Effector memory CD8-positive, alpha-beta T cell (primary cell): ENCODE data around the gene HUS1.
"Not testable (repeated sequence)": the region's sequence is repeated elsewhere in the genome, so short reads cannot be mapped to it uniquely, and the experiment has no call there.

Source experiments
- ATAC-seq: fragments of 150-1000 bp; cut with Tn5 transposase; replicated peaks from 2 replicates; pipeline ENCODE4 v1.10.0; 2021; ENCODE audit warnings: mild to moderate bottlenecking, moderate library complexity
- DNase-seq, 3 experiments: peaks; one replicate each; pipeline ENCODE4 v3.0.0; 2021
- H3K27ac Mint-ChIP-seq, 2 donors: one replicate each; pipeline ENCODE4 v1.8.0; 2022; ENCODE audit warnings: mild to moderate bottlenecking in 2 of 2, mixed read lengths in 2 of 2, moderate library complexity in 2 of 2
- H3K27me3 Mint-ChIP-seq, 2 donors: one replicate each; pipeline ENCODE4 v1.8.0; 2022; ENCODE audit warnings: mixed read lengths in 2 of 2
- H3K36me3 Mint-ChIP-seq: one replicate; pipeline ENCODE4 v1.8.0; 2022; ENCODE audit warnings: mild to moderate bottlenecking, moderate library complexity, mixed read lengths; ENCODE audit not compliant: insufficient read depth
- H3K4me1 Mint-ChIP-seq, 2 donors: one replicate each; pipeline ENCODE4 v1.8.0; 2022; ENCODE audit warnings: low read depth in 2 of 2, mixed read lengths in 2 of 2
- H3K4me3 Mint-ChIP-seq, 2 donors: one replicate each; pipeline ENCODE4 v1.8.0; 2022; ENCODE audit warnings: mild to moderate bottlenecking in 2 of 2, mixed read lengths in 2 of 2, moderate library complexity in 2 of 2
- H3K9me3 Mint-ChIP-seq, 2 donors: one replicate each; pipeline ENCODE4 v1.8.0; 2022; ENCODE audit warnings: mixed read lengths in 2 of 2
- total RNA-seq, 9 experiments: gene quantifications; one replicate each; lab custom pipeline; 2026; lab: John Stamatoyannopoulos, UW

Gene HUS1
- total RNA-seq, result 28.6 to 52.7 (median 35.0) reads per million in 9 experiments

DNA sequence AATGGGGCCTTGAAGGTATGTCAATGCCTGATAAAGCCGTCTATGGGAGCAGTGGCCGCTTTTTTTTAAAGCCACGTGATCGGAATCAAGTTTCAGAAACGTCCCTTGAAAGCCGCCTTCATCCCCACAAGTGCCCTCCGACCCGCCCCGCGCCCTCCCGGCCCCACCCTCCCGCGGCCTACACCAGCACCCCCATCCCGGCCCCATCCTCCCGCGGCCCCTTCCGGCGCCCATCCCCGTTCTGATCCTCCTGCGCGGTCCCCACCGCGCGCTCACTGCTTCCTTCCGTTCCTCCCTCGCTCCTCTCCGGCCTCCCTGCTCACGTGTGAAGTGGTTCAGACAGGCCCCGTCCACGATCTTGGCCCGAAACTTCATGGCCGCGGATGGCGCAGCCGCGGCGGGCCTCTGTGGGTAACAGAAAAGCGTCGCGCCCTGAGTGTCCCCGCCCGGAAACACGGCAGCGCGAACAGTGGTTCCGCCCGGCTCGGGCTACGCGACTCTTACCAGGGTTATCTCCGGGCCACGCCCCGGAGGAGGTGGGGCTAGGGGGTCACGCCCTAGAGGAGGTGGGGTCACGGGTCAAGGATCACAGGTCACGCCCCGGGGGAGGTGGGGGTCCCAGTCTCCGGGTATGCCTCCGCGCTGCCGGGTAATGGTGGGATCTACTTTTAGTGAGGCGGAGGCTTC, at the start of gene HUS1:
Gene HUS1 (minus strand): TSS at position 471 of the 687 bp plus-strand sequence. CDS start 96 bp downstream, at position 375.
- Mint-ChIP-seq H3K27ac (peak within 1 kb of the TSS; percentile 98 to 99), H3K4me3 (peak within 1 kb of the TSS; percentile 86 to 95), H3K36me3 (peaks cover 45% of the 10 kb centered on the region), H3K4me1 (peaks cover 20 to 22% of the 10 kb centered on the region in 2 donors), H3K27me3 (no peaks in the 10 kb centered on the region), H3K9me3 (no peaks in the 10 kb centered on the region)
- peak; percentile 98 for ATAC-seq
- DNase-seq, result peak; percentile 88 to 96 (median 89)

DNA sequence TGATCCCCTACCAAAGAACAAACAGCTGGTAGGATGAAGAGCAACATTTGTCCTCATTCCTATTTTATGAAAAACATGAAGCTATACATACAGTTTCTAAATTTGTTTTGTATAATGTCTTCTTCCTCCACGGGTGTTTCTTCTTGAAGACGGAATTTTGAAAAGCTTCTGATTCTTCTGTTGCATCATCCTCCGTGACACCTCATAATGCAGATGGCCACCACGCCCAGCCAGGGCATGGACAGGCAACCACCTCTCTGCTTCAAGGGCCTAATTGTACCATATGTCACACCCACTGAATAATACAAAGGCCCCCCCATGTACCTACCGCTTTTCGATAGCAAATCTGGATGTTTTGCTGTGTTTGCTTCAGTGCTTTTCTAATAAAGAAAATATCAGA, 49.5 kb upstream of the HUS1 start, which contains the start of gene SUN3:
Gene SUN3 (minus strand): TSS at position 170 of the 400 bp plus-strand sequence. CDS start 169 bp downstream, at position 1.
- Mint-ChIP-seq H3K4me3 (no peak within 1 kb of the TSS), H3K36me3 (no peaks in the 10 kb centered on the region), H3K4me1 (no peaks in the 10 kb centered on the region), H3K27ac (no peak within 1 kb of the TSS), H3K9me3 (peaks cover 0 to 2% of the 10 kb centered on the region in 2 donors), H3K27me3 (peaks cover 21 to 29% of the 10 kb centered on the region in 2 donors)
- DNase-seq (no peak), ATAC-seq (no peak)

- no peak overlapping the region for H3K27ac Mint-ChIP-seq
- peaks cover 20% of the 10 kb centered on the region in 2 donors for H3K27me3 Mint-ChIP-seq
- H3K4me1 Mint-ChIP-seq, result no peaks in the 10 kb centered on the region
- H3K36me3 Mint-ChIP-seq, result no peaks in the 10 kb centered on the region
- peaks cover 4 to 8% of the 10 kb centered on the region in 2 donors for H3K9me3 Mint-ChIP-seq
- no peak for ATAC-seq
- H3K4me3 Mint-ChIP-seq, result no peak overlapping the region
- no peak for DNase-seq
Observed at GRCh38 chr7:48025624-48026023, 46.2 kb upstream of the HUS1 start.

DNA sequence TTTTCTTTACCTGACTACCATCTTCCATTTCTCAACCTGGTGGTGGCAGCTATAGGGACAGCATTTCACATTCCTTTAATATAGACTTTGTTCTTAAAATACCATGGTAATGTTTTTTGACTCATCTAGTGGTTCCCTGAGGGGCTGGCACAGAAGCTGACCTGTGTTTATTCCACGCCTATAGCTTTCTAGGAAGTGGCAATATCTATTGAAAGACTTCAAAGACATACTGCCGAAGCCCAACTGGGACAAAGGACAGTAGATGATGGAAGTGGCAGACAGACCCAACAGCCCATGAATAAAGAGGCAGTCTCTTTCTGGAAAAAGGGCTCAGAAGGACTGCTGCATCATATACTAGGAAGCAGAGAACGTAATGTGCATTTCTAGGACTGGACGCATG, 38.3 kb upstream of the HUS1 start:
- peaks cover 0 to 8% of the 10 kb centered on the region in 2 donors for H3K9me3 Mint-ChIP-seq

DNA sequence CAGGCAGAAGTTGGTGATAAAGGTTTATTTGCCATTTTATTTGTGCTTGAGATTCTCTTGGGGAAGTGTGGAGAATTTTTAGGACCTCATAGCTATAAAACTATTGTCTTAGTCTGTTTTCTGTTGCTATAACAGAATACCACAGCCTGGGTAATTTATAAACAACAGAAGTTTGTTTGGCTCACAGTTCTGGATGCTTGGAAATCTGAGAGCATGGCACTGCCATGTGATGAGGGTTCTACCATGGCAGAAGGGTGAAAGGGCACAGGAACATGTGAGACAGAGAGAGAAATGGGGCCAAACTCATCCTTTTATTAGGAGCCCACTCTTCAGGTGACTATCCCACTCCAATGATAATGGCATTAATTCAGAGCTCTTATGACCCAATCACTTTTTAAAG, 37.2 kb upstream of the HUS1 start:
- Mint-ChIP-seq H3K36me3 (no peaks in the 10 kb centered on the region), H3K27ac (no peak overlapping the region), H3K4me1 (peaks cover 1 to 7% of the 10 kb centered on the region in 2 donors), H3K4me3 (no peak overlapping the region), H3K27me3 (peaks cover 27 to 33% of the 10 kb centered on the region in 2 donors), H3K9me3 (peaks cover 0 to 8% of the 10 kb centered on the region in 2 donors)
- no peak for DNase-seq
- no peak for ATAC-seq

More for the DNA sequence above, 38.3 kb upstream of the HUS1 start:
- H3K27ac Mint-ChIP-seq, result no peak overlapping the region
- DNase-seq, result no peak
- H3K36me3 Mint-ChIP-seq, result no peaks in the 10 kb centered on the region
- H3K27me3 Mint-ChIP-seq, result peaks cover 27 to 33% of the 10 kb centered on the region in 2 donors
- no peak overlapping the region for H3K4me3 Mint-ChIP-seq
- ATAC-seq, result no peak
- H3K4me1 Mint-ChIP-seq, result peaks cover 0 to 7% of the 10 kb centered on the region in 2 donors

GRCh38 chr7:48011951-48012350, 32.5 kb upstream of the HUS1 start:
- Mint-ChIP-seq H3K27me3 (peaks cover 15 to 27% of the 10 kb centered on the region in 2 donors), H3K4me1 (peaks cover 1 to 7% of the 10 kb centered on the region in 2 donors), H3K27ac (no peak overlapping the region), H3K9me3 (no peaks in the 10 kb centered on the region), H3K4me3 (no peak overlapping the region), H3K36me3 (no peaks in the 10 kb centered on the region)
- ATAC-seq (no peak), DNase-seq (no peak)

DNA sequence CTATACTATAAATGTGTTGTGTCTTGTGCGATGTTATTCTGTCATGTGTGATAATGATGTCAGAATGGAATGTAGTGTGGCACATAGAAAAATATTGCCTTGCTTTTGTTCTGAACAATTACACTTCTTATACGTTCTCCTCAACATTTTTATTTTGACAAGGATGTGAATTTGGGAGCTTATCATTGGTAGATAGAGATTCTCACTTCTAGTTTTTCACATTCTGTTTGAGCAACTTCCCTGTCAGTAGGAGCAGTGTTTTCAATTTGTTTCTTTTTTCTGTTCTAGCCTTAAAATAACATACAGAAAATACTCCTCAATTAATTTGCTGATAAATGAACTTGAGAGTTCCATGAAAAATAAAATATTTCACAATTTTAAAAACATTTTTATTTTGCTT, 31.9 kb upstream of the HUS1 start:
- Mint-ChIP-seq H3K27me3 (peaks cover 13 to 23% of the 10 kb centered on the region in 2 donors), H3K27ac (no peak overlapping the region)
- ATAC-seq, result no peak

GRCh38 chr7:48009954-48010353, 30.5 kb upstream of the HUS1 start:
- Mint-ChIP-seq H3K9me3 (no peaks in the 10 kb centered on the region), H3K36me3 (no peaks in the 10 kb centered on the region), H3K4me3 (no peak overlapping the region), H3K27ac (no peak overlapping the region), H3K27me3 (peaks cover 7 to 22% of the 10 kb centered on the region in 2 donors), H3K4me1 (peaks cover 0 to 1% of the 10 kb centered on the region in 2 donors)
- DNase-seq (no peak), ATAC-seq (no peak)

More for the DNA sequence above, 31.9 kb upstream of the HUS1 start:
- H3K36me3 Mint-ChIP-seq, result no peaks in the 10 kb centered on the region
- no peak for DNase-seq
- no peak overlapping the region for H3K4me3 Mint-ChIP-seq
- H3K4me1 Mint-ChIP-seq, result peaks cover 1% of the 10 kb centered on the region in 2 donors
- H3K9me3 Mint-ChIP-seq, result no peaks in the 10 kb centered on the region

DNA sequence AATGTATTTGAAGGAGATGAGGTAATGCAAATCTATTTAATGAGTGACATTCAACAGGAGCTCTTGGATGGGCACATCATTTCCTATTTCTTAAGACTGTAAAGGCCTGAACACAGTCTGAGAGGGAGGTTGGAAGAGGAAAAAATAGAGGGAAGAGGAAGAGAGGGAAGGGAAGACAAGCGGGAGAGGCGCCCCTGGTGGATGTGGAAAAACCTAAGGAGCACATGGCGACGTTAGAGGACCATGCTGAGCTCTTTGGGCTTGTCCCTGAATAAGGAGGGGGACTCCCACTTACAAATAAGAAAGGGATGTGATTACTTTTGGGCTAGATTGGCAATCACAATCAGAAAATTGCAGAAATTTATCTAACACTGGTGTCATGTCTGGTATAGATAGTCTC, 29.8 kb upstream of the HUS1 start:
- H3K27ac Mint-ChIP-seq, result no peak overlapping the region
- H3K4me3 Mint-ChIP-seq, result no peak overlapping the region
- no peaks in the 10 kb centered on the region for H3K9me3 Mint-ChIP-seq

DNA sequence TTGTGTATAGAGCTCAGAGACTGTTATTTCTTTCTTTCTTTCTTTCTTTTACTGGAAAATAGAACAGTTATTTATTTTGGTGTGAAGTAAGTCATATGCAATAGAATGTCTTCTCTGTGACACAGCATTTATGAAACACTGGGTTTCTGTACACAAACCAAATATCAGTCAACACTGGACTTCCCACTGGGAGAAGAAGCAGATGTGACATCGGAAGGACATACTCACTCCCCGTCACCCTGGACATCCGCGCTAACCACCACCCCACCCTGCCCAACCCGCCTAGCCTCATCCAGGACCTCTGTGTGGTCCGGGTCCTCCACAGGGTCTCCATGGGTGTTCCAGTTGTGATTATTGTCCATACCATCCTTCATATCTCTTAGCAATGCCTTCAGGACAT, 27.5 kb upstream of the HUS1 start:
- no peak for ATAC-seq

More for the DNA sequence above, 29.8 kb upstream of the HUS1 start:
- DNase-seq (no peak), ATAC-seq (no peak)
- Mint-ChIP-seq H3K27me3 (peaks cover 7 to 21% of the 10 kb centered on the region in 2 donors), H3K4me1 (peaks cover 0 to 1% of the 10 kb centered on the region in 2 donors), H3K36me3 (no peaks in the 10 kb centered on the region)

DNA sequence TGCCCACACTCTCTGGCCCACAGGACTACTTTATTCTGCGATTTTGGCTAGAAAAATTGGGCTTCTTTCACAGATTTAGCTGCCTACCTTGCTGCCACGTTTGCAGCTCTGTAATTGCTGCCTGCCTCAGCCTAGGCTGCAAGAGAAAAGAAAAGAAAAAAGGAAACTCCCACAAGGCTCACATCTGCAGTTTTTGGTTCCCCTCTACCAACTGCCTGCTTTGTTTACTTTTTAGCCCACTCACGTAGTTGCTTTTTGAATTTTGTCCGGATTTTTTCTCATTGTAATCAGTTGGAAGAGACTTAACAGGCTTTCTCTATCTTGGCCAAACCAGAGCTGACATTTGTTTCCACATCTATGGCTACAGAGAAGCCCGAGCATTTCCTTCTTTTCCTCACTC, 25.2 kb upstream of the HUS1 start:
- ATAC-seq (no peak), DNase-seq (no peak)
- Mint-ChIP-seq H3K27me3 (peaks cover 7 to 19% of the 10 kb centered on the region in 2 donors), H3K9me3 (no peaks in the 10 kb centered on the region), H3K27ac (no peak overlapping the region), H3K4me1 (no peaks in the 10 kb centered on the region), H3K36me3 (no peaks in the 10 kb centered on the region), H3K4me3 (no peak overlapping the region)

More for the DNA sequence above, 27.5 kb upstream of the HUS1 start:
- no peak for DNase-seq
- no peak overlapping the region for H3K27ac Mint-ChIP-seq
- peaks cover 7 to 19% of the 10 kb centered on the region in 2 donors for H3K27me3 Mint-ChIP-seq
- no peak overlapping the region for H3K4me3 Mint-ChIP-seq
- peaks cover 0 to 1% of the 10 kb centered on the region in 2 donors for H3K4me1 Mint-ChIP-seq
- no peaks in the 10 kb centered on the region for H3K9me3 Mint-ChIP-seq
- no peaks in the 10 kb centered on the region for H3K36me3 Mint-ChIP-seq

DNA sequence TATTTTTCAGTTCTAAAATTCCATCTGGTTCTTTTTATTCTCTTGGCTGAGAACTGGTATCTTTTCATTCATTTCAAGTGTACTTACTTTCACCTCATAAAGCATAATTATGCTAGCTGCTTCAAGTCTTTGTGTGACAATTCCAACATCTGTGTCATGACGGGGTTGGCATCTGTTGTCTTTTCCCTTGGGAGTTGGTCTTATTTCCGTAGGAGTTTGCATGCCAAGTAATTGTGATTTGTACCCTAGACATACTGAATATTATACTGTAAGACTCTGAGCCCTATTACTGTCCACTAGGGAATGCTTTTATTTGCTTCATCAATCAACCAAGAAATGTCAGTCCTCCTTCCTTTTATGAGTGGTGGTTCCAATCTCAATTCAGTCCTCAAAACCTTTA, 24.6 kb upstream of the HUS1 start:
- no peak for ATAC-seq
- no peaks in the 10 kb centered on the region for H3K9me3 Mint-ChIP-seq
- no peak overlapping the region for H3K27ac Mint-ChIP-seq
- H3K27me3 Mint-ChIP-seq, result peaks cover 7 to 19% of the 10 kb centered on the region in 2 donors
- no peak for DNase-seq
- no peaks in the 10 kb centered on the region for H3K36me3 Mint-ChIP-seq
- H3K4me3 Mint-ChIP-seq, result no peak overlapping the region
- no peaks in the 10 kb centered on the region for H3K4me1 Mint-ChIP-seq

- H3K27ac Mint-ChIP-seq, H3K9me3 Mint-ChIP-seq, H3K36me3 Mint-ChIP-seq, H3K4me1 Mint-ChIP-seq, H3K27me3 Mint-ChIP-seq, ATAC-seq, DNase-seq, H3K4me3 Mint-ChIP-seq: not testable (repeated sequence)
Observed at GRCh38 chr7:48000164-48000563, 20.7 kb upstream of the HUS1 start.

DNA sequence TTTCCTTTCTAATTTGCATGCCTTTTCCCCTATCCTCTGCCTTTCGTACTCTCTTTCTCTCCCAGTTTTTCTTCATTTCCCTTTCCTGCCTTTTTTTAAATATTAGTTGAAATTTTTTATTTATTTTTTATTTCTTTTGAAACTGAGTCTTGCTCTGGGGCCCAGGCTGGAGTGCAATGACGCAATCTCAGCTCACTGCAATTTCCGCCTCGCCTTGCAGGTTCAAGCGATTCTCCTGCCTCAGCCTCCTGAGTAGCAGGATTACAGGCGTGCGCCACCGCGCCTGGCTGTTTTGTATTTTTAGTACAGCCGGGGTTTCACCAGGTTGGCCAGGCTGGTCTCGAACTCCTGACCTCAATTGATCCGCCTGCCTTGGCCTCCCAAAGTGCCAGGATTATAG, 20.0 kb upstream of the HUS1 start:
- Mint-ChIP-seq H3K4me3 (no peak overlapping the region), H3K4me1 (no peaks in the 10 kb centered on the region), H3K27ac (no peak overlapping the region), H3K27me3 (peaks cover 0 to 1% of the 10 kb centered on the region in 2 donors), H3K9me3 (peaks cover 4 to 9% of the 10 kb centered on the region in 2 donors), H3K36me3 (no peaks in the 10 kb centered on the region)
- DNase-seq (no peak), ATAC-seq (no peak)
